Measurements from ENCODE around the gene STAG2.

Gene STAG2

DNA sequence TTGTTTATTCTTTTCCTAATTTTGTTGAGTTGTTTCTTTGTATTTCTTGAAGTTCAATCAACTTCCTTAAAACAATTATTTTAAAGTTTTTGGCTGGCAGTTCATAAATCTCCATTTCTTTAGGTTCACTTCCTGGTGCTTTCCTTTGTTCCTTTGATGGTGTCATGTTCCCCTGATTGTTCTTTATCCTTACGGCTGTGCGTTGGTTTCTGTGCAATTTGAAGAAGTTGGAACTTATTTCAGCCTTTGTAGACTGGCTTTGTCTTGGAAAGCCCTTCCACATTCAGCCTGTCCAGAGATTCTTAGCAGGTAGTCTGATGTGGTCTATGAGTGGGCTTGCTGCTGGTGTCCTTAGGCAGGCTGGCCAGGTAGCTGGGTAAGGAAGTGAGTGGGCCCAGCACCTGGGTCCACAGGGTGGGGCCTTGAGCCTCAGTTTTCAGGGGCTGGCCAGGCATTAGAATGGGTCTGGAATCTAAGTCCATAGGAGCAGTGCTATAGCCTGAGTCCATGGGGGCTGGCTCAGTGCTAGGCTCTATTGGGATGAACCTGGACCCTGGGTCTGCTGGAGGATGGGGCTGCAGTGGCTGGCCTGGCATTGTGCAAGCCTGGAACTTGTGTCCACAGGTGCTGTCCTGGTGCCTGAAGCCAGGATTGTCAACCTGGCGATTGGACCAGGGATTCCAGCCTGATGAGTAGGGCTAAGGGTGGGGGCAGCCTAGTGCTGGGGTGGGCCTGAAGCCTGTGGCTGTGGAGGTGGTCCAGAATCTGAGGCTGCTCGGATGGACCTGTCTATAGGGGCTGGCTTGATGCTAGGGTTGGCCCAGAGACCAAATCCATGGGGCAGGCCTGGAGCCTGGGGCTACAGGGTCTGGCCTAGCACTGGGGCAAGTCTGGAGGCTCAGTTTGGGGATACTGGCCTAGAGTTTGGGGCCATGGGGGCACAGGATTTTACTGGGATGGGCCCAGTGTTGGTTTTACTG is 152.4 kb downstream of the STAG2 start:
- Histone ChIP-seq H2AFZ (ENCODE audit: low read depth, low read length) (no peak overlapping the region), H4K91ac (ENCODE audit: low read length) (peak overlapping the region; percentile 27), H3K23ac (ENCODE audit: low read length in 2 of 2) (no peak overlapping the region), H3K4ac (ENCODE audit: low read depth in 1 of 2, low read length in 2 of 2) (no peak overlapping the region), H3K27me3 (ENCODE audit: control insufficient read depth in 1 of 2, insufficient read depth in 1 of 2, low read length in 2 of 2) (no peaks in the 10 kb centered on the region), H3K4me3 (ENCODE audit: insufficient read depth in 1 of 2, low read depth in 1 of 2, low read length in 2 of 2) (no peak overlapping the region), H3K9me3 (ENCODE audit: control insufficient read depth, low read length) (no peaks in the 10 kb centered on the region), H2BK15ac (ENCODE audit: low read depth, poor library complexity, severe bottlenecking) (no peak overlapping the region), H2AK5ac (ENCODE audit: low read length, severe bottlenecking) (no peak overlapping the region), H3K79me1 (replicated peaks; ENCODE audit: low read length, poor library complexity, severe bottlenecking) (no peaks in the 10 kb centered on the region), H4K8ac (ENCODE audit: low read length) (no peak overlapping the region), H3K27ac (ENCODE audit: low read length, poor library complexity, severe bottlenecking) (no peak overlapping the region), H3K36me3 (ENCODE audit: control insufficient read depth in 1 of 2, insufficient read depth in 2 of 2, low read depth in 1 of 2, low read length in 2 of 2) (no peaks in the 10 kb centered on the region), H2BK120ac (ENCODE audit: low read depth, low read length) (no peak overlapping the region), H2BK5ac (ENCODE audit: low read depth, low read length, poor library complexity, severe bottlenecking) (no peak overlapping the region), H3K14ac (ENCODE audit: low read length in 2 of 2) (no peak overlapping the region), H3K4me2 (ENCODE audit: low read length, poor library complexity, severe bottlenecking) (no peak overlapping the region), H3K9ac (ENCODE audit: low read length) (no peak overlapping the region), H3K18ac (ENCODE audit: low read depth in 1 of 2, low read length in 2 of 2) (no peak overlapping the region), H2BK12ac (ENCODE audit: low read length in 2 of 2) (no peak overlapping the region), H3K4me1 (ENCODE audit: control insufficient read depth, insufficient read depth, low read depth, low read length) (no peaks in the 10 kb centered on the region)
- WGBS = 77% methylated on average over 4 of the region's 4 CpGs
- no peak for DNase-seq

- Histone ChIP-seq H3K14ac (ENCODE audit: low read length in 2 of 2) (no peak overlapping the region), H4K8ac (ENCODE audit: low read length) (no peak overlapping the region), H3K79me1 (replicated peaks; ENCODE audit: low read length, poor library complexity, severe bottlenecking) (no peaks in the 10 kb centered on the region), H3K27ac (ENCODE audit: low read length, poor library complexity, severe bottlenecking) (no peak overlapping the region), H3K4me1 (ENCODE audit: control insufficient read depth, insufficient read depth, low read depth, low read length) (no peaks in the 10 kb centered on the region), H4K91ac (ENCODE audit: low read length) (no peak overlapping the region), H2BK5ac (ENCODE audit: low read depth, low read length, poor library complexity, severe bottlenecking) (no peak overlapping the region), H3K27me3 (ENCODE audit: control insufficient read depth in 1 of 2, insufficient read depth in 1 of 2, low read length in 2 of 2) (no peaks in the 10 kb centered on the region), H3K9ac (ENCODE audit: low read length) (no peak overlapping the region), H2BK12ac (ENCODE audit: low read length in 2 of 2) (no peak overlapping the region), H3K36me3 (ENCODE audit: control insufficient read depth in 1 of 2, insufficient read depth in 2 of 2, low read depth in 1 of 2, low read length in 2 of 2) (no peaks in the 10 kb centered on the region), H3K4me3 (ENCODE audit: insufficient read depth in 1 of 2, low read depth in 1 of 2, low read length in 2 of 2) (no peak overlapping the region), H2AK5ac (ENCODE audit: low read length, severe bottlenecking) (no peak overlapping the region), H2BK120ac (ENCODE audit: low read depth, low read length) (no peak overlapping the region), H3K9me3 (ENCODE audit: control insufficient read depth, low read length) (no peaks in the 10 kb centered on the region), H3K23ac (ENCODE audit: low read length in 2 of 2) (no peak overlapping the region), H3K4me2 (ENCODE audit: low read length, poor library complexity, severe bottlenecking) (no peak overlapping the region), H2AFZ (ENCODE audit: low read depth, low read length) (no peak overlapping the region), H2BK15ac (ENCODE audit: low read depth, poor library complexity, severe bottlenecking) (no peak overlapping the region), H3K18ac (ENCODE audit: low read depth in 1 of 2, low read length in 2 of 2) (no peak overlapping the region), H3K4ac (ENCODE audit: low read depth in 1 of 2, low read length in 2 of 2) (no peak overlapping the region)
- no peak for DNase-seq
- no CpG with 5 or more reads among the region's 1 CpG for WGBS
These were observed 155.8 kb downstream of the STAG2 start for GRCh38 chrX:124117325-124117724.

- H3K4ac ChIP-seq (ENCODE audit: low read depth in 1 of 2, low read length in 2 of 2) = no peak overlapping the region
- no peak overlapping the region for H3K4me2 ChIP-seq (ENCODE audit: low read length, poor library complexity, severe bottlenecking)
- WGBS = 100% methylated on average over 2 of the region's 3 CpGs
- no peak overlapping the region for H3K23ac ChIP-seq (ENCODE audit: low read length in 2 of 2)
- no peak overlapping the region for H4K91ac ChIP-seq (ENCODE audit: low read length)
- no peak overlapping the region for H2BK12ac ChIP-seq (ENCODE audit: low read length in 2 of 2)
- H3K14ac ChIP-seq (ENCODE audit: low read length in 2 of 2) = no peak overlapping the region
- DNase-seq = no peak
- H4K8ac ChIP-seq (ENCODE audit: low read length) = no peak overlapping the region
- no peak overlapping the region for H3K9ac ChIP-seq (ENCODE audit: low read length)
- no peak overlapping the region for H2AK5ac ChIP-seq (ENCODE audit: low read length, severe bottlenecking)
- H3K36me3 ChIP-seq (ENCODE audit: control insufficient read depth in 1 of 2, insufficient read depth in 2 of 2, low read depth in 1 of 2, low read length in 2 of 2) = no peaks in the 10 kb centered on the region
- no peak overlapping the region for H2BK15ac ChIP-seq (ENCODE audit: low read depth, poor library complexity, severe bottlenecking)
- no peaks in the 10 kb centered on the region for H3K27me3 ChIP-seq (ENCODE audit: control insufficient read depth in 1 of 2, insufficient read depth in 1 of 2, low read length in 2 of 2)
- H2AFZ ChIP-seq (ENCODE audit: low read depth, low read length) = no peak overlapping the region
- H2BK120ac ChIP-seq (ENCODE audit: low read depth, low read length) = no peak overlapping the region
- no peaks in the 10 kb centered on the region for H3K4me1 ChIP-seq (ENCODE audit: control insufficient read depth, insufficient read depth, low read depth, low read length)
- H3K27ac ChIP-seq (ENCODE audit: low read length, poor library complexity, severe bottlenecking) = no peak overlapping the region
- H3K18ac ChIP-seq (ENCODE audit: low read depth in 1 of 2, low read length in 2 of 2) = no peak overlapping the region
- no peak overlapping the region for H2BK5ac ChIP-seq (ENCODE audit: low read depth, low read length, poor library complexity, severe bottlenecking)
- no peaks in the 10 kb centered on the region for H3K79me1 ChIP-seq (replicated peaks; ENCODE audit: low read length, poor library complexity, severe bottlenecking)
- H3K9me3 ChIP-seq (ENCODE audit: control insufficient read depth, low read length) = no peaks in the 10 kb centered on the region
- no peak overlapping the region for H3K4me3 ChIP-seq (ENCODE audit: insufficient read depth in 1 of 2, low read depth in 1 of 2, low read length in 2 of 2)
These were observed 164.0 kb downstream of the STAG2 start for GRCh38 chrX:124125471-124125870.

DNA sequence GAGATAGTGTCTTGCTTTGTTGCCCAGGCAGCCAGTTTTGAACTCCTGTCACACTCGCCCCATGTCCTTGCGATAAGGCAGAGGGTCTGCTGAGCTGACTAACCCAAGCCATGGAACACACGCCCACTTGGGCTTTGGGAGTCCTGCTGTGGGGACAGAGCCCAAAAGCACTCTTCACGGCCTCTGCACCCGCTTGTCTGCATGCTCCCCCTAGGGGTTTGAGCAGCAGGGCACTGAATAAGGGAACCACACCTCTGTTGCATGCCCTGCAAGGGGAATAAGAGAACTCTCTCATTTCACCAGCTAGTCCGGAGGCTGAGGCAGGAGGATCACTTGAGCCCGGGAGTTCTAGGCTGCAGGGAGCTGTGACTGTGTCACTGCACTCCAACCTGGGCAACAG is 166.0 kb downstream of the STAG2 start:
- H2BK5ac ChIP-seq (ENCODE audit: low read depth, low read length, poor library complexity, severe bottlenecking) = no peak overlapping the region
- no peak for DNase-seq
- H3K4ac ChIP-seq (ENCODE audit: low read depth in 1 of 2, low read length in 2 of 2) = no peak overlapping the region
- H2BK12ac ChIP-seq (ENCODE audit: low read length in 2 of 2) = no peak overlapping the region
- WGBS = 88% methylated on average over 6 of the region's 7 CpGs
- no peak overlapping the region for H2AFZ ChIP-seq (ENCODE audit: low read depth, low read length)
- H4K8ac ChIP-seq (ENCODE audit: low read length) = no peak overlapping the region
- H3K4me2 ChIP-seq (ENCODE audit: low read length, poor library complexity, severe bottlenecking) = no peak overlapping the region
- no peaks in the 10 kb centered on the region for H3K36me3 ChIP-seq (ENCODE audit: control insufficient read depth in 1 of 2, insufficient read depth in 2 of 2, low read depth in 1 of 2, low read length in 2 of 2)
- no peak overlapping the region for H3K4me3 ChIP-seq (ENCODE audit: insufficient read depth in 1 of 2, low read depth in 1 of 2, low read length in 2 of 2)
- no peak overlapping the region for H3K18ac ChIP-seq (ENCODE audit: low read depth in 1 of 2, low read length in 2 of 2)
- H2BK120ac ChIP-seq (ENCODE audit: low read depth, low read length) = no peak overlapping the region
- no peak overlapping the region for H2BK15ac ChIP-seq (ENCODE audit: low read depth, poor library complexity, severe bottlenecking)
- H3K79me1 ChIP-seq (replicated peaks; ENCODE audit: low read length, poor library complexity, severe bottlenecking) = no peaks in the 10 kb centered on the region
- no peak overlapping the region for H4K91ac ChIP-seq (ENCODE audit: low read length)
- no peak overlapping the region for H3K9ac ChIP-seq (ENCODE audit: low read length)
- H3K27me3 ChIP-seq (ENCODE audit: control insufficient read depth in 1 of 2, insufficient read depth in 1 of 2, low read length in 2 of 2) = no peaks in the 10 kb centered on the region
- H3K27ac ChIP-seq (ENCODE audit: low read length, poor library complexity, severe bottlenecking) = no peak overlapping the region
- H3K23ac ChIP-seq (ENCODE audit: low read length in 2 of 2) = no peak overlapping the region
- H3K9me3 ChIP-seq (ENCODE audit: control insufficient read depth, low read length) = no peaks in the 10 kb centered on the region
- no peak overlapping the region for H3K14ac ChIP-seq (ENCODE audit: low read length in 2 of 2)
- H3K4me1 ChIP-seq (ENCODE audit: control insufficient read depth, insufficient read depth, low read depth, low read length) = no peaks in the 10 kb centered on the region
- no peak overlapping the region for H2AK5ac ChIP-seq (ENCODE audit: low read length, severe bottlenecking)

Data from mesenchymal stem cell (in vitro differentiated cells and primary cell).